ENCODE data around the gene ACTRT2.

The ACTRT2 gene

DNA sequence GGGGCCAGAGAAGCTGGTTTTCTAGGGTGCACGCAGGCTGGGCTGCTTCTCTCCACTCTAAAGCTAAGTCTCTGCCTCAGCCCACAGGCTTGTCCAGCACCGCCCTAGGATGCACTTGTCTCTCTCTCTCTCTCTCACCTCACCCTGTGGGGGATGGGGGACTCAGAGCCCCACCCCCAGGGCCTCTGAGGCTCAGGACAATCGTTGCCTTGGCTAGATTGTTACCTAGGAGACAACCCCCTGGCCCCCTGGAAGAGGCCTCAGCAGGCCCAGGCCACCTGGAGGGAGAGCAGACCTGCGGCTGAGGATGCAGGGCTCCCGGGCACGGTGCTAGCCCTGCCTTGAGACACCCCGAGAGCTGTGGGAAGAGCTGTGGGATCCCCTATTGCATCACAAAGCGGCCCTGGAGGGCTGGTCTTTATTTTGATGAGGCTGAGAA is at the start of gene ACTRT2:
ACTRT2 (plus strand) TSS at position 235 of the 439 bp plus-strand sequence. CDS start 220 bp downstream, outside the sequence.
- no peak for DNase-seq (ENCODE audit: low read depth in 2 of 3, low spot score in 1 of 3)

DNA sequence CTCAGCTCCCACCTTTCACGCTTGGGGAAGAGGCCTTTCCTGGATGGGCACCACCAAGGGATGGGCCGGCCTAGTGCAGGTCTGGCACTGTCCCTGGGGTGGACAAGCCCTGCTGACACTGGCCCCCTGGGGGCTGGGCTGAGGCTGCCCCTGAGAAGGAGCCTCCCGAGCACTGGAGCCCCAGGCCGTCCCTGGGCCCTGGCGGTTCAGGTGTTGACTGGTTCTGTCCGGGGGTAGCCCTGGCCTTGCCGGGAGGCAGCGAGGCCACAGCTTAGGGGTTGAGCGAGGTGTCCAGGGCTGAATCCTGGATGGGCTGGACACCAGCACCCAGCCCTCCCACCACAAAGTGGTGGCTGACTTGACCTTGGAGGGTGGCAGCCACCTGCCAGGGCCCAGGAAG is 49.7 kb upstream of the ACTRT2 start:
- no peak for DNase-seq (ENCODE audit: low read depth in 2 of 3, low spot score in 1 of 3)

DNA sequence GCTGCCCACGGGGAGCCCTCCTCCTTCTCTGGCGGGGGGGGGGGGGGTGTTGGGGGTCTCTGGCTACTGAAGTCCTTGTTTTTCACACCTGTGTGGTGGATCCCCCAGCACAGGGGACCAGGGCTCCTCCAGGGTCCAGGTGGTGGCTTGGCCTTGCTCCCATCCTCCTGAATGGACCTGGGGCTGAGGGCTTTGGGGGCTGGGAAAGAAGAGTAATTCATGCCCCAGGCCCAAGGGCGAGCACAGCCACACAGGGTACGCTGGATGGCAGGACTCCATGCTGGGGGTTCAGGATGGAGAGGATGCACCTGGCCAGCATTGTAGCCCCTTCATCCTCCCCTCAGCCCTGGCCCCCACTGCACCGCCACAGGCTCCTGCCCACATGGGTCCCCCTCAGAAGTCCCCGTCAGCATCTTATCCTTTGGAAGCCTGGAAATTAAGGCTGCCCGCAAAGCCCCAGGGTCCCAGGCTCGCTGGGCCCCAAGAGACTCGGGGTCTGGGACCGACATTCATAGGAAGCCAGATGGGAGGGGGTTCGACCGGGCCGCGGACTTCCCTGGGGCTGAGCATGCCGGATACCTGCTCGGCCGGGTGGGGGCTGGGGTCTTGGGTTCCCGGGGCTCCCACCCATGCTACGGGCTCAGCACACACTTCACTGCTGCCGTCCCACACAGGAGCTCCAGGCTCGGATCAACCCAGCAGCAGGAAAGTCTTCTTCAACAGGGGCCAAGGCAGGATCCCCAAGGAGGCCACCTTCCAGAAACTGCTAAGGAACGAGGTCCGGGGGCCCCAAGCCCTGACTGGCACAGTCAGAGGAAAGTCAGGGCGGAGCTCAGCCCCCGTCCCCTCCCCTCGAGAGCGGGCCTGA is 49.0 kb upstream of the ACTRT2 start:
- DNase-seq (ENCODE audit: low read depth in 2 of 3, low spot score in 1 of 3) = no peak

DNA sequence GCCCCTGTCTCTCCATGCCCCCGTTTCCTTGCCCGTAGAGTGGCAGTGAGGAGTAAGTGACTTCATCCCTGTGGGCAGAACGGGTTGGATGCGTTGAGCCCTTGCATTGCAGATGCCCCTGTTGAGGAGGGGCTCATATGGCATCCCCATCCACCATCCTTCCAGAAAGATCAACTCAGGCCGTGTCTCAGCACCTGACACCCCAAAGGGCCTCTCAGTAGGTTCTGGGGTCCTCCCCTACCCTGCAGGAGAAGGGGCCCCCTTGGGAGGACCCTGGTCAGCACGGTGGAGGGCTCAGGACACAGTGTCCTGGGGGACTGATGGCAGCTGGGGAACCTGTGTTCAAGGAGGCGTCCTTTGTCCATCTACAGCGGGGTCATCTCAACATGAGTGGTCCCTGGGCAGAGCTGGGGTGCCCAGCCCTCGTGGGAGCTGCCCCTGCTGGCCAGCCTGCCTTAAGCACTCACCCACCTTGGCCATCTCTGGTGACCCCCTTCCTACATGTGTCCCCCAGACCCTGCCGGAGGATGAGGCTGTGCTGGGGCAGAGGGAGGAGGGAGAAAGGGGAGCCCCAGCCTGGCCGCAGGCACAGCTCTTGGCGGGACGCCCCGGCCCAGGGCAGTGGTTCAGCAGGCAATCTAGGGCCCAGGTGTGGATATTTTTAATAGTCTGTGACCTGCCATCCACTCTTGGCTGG is 48.2 kb upstream of the ACTRT2 start:
- DNase-seq (ENCODE audit: low read depth in 2 of 3, low spot score in 1 of 3) = no peak

DNA sequence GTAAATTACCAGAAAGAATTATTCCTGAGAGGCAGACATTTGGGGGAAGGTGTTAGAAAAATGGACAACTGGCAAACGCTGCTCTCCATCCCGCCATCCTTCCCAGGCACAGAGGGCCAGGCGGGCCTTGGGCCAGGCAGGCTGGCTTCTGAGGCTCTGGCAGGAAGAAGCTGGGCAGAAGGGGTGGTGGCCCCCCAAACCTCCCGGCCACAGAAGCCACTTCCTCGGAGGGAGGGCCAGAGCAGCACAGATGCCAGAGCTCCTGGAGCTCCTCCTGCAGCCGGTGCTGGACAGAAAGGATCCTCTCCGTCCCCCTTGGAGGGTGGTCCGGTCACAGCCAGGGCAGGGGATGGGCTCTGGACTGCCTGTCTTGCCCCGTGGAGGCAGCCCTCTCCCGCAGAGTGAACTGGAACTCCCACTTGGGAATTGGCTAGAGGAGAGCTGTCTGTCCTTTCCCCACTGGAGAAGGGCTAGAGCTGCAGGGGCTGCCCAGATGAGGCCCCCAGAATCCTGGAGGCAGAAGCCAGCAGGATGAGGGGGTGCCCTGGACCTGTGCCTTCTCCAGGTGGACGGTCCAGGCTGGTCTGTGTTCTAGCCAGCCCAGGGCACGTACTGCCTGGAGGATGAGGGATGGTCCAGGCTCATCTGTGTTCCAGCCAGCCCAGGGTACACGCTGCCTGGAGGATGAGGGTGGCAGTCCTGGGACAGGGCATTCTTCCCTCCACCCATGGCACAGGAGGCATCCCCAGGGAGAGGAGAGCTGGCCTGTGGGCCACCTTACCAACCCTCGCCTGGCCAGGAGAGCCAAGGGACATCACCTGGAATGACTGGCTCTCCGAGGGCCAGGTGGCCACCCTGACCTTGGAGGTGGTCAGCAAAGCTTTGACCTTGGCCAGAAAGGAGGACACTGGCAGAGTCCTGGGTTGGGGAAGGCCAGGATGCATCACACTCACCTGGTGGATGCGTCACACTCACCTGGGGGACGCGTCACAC is 47.4 kb upstream of the ACTRT2 start:
- DNase-seq (ENCODE audit: low read depth in 2 of 3, low spot score in 1 of 3) = no peak

DNA sequence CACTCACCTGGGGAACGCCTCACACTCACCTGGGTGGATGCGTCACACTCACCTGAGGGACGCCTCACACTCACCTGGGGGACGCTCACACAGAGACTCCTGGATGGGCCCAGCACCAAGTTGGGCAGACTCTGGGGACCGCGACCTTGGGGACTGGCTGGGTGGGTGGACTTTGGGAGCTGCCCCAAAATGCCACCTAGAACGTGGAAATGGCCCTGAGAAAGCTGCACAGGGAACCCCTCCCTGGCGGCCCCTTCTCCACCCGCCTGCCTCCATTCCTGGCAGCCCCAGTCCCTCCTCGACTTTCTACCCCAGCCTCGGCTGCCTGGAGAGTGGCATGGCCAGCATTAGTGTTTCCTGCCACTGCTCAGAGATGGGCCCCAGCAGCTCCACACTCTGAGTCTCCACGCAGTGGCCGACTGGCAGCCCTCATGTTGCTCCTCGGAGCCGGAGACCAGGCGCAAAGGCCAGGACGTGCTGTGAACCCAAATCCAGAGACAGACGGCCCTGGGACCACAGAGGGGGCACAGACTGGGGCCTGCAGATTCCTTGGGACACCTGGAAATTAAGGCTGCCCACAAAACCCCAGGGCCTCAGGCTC is 46.5 kb upstream of the ACTRT2 start:
- DNase-seq (ENCODE audit: low read depth in 2 of 3, low spot score in 1 of 3) = no peak

DNA sequence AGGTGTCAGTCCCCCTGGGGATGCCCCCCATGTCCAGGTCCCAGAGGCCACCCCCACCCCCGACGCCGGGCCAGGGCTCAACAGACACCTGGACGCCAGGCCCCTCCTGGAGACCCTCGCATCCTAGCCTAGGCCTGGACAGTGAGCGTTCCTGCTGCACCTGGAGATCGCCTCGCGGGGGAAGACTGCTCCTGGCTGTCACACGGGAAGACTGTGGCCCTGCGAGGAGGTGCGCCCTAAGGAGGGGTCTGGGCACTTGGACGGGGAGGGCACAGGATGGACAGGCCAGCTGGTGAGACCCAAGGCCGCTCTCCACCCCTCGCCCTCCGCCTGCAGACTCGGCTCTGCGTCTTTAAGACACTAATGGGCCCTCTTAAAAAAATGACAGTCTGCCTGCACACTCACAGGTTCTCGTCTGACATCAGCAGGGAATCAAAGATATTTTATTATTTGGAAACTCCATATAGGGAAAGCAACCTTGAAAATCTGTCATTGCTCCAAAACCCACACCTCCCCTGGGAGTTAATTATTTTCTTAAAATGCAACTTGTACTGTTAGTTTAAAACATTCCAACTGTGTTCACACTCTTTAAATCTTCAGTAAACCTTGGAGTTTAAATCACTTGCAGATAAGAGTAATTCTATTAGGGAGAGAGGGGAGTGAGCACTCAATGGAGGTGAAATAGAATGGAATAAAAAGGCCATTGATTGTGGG is 45.6 kb upstream of the ACTRT2 start:
- DNase-seq (ENCODE audit: low read depth in 2 of 3, low spot score in 1 of 3) = no peak

DNA sequence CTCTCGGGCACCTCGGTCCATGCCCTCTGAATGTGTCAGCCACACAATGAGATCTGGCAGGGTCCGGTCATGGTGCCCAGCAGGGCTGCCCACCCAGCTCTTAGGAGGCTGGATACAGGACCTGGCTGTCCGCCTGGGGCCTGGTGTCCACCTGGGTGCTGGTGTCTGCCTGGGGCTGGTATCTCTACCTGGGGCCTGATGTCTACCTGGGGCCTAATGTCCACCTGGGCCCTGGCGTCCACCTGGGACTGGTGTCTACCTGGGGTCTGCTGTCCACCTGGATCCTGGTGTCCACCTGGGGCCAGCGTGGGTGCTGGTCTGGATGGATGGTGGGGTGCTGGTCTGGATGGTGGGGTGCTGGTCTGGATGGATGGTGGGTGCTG is 45.1 kb upstream of the ACTRT2 start:
- no peak for DNase-seq (ENCODE audit: low read depth in 2 of 3, low spot score in 1 of 3)

DNA sequence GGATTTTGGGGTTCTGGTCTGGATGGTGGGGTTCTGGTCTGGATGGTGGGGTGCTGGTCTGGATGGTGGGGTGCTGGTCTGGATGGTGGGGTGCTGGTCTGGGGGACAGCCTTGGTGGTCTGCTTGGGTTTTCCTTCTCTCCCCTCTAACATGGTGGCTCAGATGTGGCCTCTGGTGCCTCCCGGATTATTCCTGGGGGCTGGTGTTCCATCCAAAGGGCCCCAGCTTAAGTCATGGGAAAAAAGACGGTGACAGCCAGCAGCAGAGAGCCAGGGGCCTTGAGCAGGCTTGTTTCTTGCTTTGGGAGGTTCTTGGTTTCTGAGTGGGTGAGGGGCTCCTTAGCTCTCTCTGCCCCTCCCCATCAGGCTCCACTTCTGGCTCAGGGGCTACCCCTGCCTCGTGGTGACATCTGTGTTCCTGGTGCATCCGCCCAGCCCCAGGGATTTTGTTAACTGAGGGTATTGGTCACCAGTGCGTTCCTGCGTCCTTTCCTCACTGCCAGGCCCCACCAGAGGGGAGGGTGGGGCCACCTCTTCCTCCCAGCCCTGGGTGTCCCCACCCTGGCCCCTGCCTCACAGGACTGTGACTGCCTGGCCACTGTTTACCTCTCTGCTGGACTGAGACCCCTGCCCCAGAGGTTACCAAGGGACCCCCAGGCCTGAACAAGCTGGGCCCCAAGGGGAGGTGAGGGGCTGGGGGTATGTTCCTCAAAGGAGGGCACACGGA is 43.2 kb upstream of the ACTRT2 start:
- no peak for DNase-seq (ENCODE audit: low read depth in 2 of 3, low spot score in 1 of 3)

DNA sequence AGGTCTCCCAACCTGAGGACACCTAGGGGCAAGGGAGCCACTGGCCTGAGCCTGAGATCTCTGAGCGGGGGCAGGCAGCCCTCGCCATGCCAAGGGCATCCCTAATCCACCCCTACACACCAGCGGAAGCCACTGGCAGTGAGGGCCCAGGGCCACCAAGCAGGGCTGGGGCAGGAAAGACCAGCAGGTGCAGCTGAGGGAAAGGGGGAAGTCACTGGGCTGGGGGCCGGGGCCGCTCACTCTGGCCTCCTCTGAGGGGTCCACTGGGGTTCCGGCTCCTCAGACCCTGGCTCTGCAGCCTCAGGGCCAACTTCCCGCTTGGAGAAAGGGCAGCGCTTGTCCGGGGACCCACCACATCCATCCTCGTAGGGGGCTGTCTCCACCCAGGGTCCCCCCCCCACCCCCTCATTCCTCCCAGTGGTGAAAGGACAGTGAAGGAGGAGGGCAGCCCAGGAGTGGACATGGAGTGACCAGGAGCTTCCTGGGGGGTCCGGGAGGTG is 42.5 kb upstream of the ACTRT2 start:
- DNase-seq (ENCODE audit: low read depth in 2 of 3, low spot score in 1 of 3) = no peak

DNA sequence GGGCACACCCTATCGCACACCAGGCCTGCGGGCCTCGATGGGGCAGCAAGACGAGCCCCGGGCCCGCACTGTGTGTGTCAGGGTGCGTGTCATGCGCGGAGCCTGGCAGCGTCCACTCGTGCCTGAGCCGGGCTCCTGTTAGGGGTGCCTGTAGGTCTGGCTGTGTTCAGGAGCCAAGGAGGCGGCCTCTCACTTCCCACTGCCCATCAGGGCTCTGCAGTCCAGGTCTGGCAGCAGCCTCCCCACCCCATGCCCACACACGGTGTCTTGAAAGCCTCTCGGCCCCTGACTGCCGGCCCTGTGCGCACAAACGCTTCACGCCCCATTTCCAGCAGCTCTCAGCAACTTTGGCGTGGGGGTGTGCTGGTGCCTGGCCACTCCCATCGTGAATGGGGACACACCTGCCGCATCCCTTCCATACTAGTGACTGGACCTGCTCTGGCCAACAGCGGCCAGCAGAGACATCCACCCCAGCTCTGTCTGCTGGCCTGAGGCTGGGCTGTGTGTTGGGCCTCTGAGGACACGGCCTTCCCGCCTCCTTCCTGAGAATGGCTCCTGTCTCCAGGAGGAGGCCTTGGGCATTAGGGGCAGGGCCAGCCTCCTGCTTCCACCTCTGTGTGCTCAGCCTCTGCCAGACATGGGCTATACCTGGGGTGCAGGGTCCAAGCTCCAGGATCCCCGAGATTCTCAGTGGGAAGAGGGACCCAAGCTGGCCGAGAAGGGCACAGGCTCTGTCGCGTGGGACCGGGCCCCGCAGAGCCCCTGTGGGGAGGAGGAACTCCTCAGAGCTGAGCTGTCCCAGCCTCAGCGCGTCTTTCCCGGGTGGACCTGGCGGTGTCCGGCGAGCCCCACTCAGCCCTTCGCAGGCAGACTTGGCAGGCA is 41.8 kb upstream of the ACTRT2 start:
- no peak for DNase-seq (ENCODE audit: low read depth in 2 of 3, low spot score in 1 of 3)

DNA sequence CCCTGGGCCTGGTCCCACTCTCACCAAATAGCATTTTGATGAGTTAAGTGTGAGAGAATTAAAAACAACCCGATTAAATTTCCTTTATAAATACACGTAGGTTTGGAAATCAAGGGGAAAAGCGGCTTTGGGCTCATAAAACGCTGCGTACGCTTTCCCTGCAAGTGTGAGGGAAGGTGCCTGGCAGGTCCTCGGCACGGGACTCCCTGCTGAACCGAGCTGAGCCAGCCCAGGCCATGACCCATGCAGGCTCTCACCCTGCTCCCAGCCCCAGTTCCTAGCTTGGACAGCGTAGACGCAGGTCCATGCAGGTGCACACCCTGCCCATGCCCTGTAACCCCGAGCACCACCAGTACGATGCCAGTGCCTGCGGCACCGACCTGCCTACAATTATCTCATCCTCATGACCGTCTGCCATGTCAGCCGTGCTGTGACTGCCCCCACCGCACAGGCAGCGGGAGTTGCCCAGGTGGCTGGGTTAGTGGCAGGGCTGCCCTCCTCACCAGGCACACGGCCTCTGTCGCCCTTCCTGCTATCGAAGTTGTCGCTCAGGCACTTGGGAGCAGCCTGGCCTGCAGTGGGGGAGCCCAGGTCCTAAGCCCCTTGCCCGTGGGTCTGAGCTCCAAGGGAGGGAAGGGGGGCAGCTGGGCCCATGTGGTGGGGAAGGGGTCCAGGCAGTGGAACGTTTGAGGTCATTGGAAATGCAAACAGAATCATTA is 41.0 kb upstream of the ACTRT2 start:
- no peak for DNase-seq (ENCODE audit: low read depth in 2 of 3, low spot score in 1 of 3)

DNA sequence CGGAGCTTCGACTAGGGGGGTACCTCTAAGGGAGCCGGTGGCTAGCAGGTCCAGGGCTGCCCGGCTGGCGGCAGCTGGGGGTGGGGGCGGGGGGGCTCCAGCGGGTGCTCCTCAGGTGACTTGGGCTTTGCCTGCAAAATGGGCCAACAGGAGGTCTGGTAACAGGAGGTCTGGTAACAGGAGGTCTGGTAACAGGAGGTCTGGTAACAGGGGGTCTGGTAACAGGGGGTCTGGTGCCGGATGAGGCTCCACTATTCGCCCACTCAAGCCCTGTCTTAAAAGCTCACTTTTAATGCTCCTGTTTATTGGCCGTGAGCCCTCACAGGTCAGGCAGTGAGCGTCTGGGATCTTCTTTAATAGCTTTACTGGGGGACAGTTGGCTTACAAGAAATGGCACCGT is 40.4 kb upstream of the ACTRT2 start:
- DNase-seq (ENCODE audit: low read depth in 2 of 3, low spot score in 1 of 3) = no peak

DNA sequence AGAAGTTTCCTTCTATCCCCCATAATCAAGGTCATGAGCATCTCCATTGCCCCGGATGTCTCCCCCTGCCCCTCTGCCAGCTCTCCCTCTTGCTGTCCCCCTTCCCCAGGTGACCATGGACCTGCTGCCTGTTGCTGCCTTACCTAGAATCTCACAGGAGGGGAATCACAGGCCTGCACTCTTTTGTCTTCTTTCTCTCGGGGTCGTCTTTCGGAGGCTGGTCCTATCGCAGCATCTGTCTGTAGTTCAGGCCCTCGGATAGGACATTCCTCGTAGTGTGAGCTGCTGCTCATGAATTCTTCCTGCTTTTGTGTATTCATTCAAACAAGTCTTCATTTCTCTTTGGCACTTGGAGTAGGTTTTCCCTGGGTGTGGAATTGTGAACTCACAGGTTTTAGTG is 39.9 kb upstream of the ACTRT2 start:
- no peak for DNase-seq (ENCODE audit: low read depth in 2 of 3, low spot score in 1 of 3)

DNA sequence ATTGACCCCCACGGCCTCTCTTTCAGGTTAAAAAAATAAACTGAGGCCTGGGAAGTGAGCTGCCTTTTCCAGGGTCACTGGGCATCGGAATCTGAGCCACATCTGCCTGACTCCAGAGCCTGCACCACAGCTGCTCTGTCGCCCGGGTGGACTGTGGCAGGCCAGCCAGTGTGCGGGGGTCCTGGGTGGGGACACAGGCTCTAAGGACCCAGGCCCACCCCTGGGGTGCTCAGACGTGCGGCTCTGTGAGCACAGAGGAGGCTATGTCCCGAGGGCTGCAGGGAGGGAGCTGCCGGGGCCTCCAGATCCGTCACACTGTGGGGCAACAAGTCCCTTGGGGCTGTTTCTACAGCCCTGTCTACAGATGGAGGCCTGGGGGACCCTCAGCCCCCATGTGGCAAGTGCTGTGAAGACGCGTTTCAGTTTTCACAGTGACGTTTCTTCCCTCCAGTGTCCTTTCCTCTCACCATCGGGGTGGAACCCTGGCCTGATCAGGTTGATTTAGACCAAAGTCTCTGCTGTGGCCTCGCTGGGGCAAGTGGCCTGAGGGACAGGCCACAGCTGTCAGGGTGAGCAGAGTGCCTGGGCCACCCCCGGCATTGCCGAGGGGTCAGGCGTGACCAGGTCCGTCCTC is 39.2 kb upstream of the ACTRT2 start:
- DNase-seq (ENCODE audit: low read depth in 2 of 3, low spot score in 1 of 3) = no peak

DNA sequence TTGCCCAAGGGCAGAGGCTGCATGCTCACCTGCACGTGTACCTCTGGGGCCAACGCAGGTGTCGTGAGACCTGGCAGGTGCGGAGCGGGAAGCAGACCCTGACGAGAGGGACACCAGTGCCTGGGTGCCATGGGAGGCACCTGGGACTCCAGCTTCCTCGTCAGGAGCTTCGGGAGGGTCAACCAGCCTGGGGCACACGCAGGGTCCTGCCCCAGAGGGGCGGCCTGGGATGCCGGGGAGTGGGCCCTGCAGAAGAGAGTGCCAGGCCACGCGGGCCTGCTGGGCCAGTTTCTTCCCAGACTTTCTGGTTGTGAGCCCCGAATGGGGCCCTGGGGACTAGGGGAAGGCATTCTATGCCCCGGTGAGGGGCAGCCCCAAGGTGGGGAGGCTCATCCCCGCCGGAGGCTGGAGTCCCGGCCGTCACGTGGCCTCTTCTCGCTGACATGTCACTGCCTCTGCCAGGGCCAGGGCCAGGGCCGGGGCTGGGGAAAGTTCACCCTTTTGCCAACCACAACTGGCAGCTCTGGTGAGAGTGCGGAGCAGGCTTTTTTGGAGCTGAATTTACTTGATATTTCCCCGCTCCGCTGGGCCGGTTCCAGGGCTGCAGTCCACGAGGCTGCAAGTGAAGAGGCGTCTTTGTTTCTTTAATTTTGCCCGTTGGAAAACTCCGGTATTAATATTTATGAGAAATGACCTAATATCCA is 38.5 kb upstream of the ACTRT2 start:
- DNase-seq (ENCODE audit: low read depth in 2 of 3, low spot score in 1 of 3) = no peak

DNA sequence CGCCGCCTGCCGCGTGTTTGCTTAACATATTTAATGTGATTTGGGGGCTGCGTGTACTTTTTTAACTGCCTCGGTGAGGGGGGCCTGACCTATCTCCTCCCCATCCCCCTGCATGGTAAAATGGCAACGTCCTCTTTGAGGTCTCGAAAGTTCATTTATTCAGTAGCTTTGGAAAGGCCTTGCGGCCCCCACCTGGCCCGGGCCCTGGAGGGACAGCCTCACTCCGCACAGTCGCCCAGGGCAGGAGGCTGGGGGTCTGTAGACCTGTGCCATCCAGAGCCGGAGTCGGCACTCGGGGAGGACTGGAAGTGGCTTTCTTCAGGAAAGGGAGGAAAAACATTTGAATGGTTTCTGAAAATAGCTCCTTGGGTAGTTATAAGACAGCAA is 38.0 kb upstream of the ACTRT2 start:
- DNase-seq (ENCODE audit: low read depth in 2 of 3, low spot score in 1 of 3) = no peak
